HEK293 (cell line): ENCODE measurements around the gene CCR5AS.

Experiments
- CTCF ChIA-PET: fragments of 350-600 bp; formaldehyde crosslinking; extraction: SDS; loops from one replicate; lab custom pipeline; 2021; ENCODE audit warnings: antibody characterized with exemption; lab: Yijun Ruan, JAX
- POLR2A ChIA-PET: fragments of 300-600 bp; formaldehyde crosslinking; extraction: SDS; loops from one replicate; lab custom pipeline; 2020; ENCODE audit warnings: antibody characterized with exemption, inconsistent platforms; lab: Yijun Ruan, JAX
- H3K27ac ChIP-seq: fragments of 200-500 bp; sonication (Bioruptor generic); 2 replicates; pipeline ENCODE4 v1.5.1; 2014; ENCODE audit warnings: low read depth, low read length, control low read depth, inconsistent platforms; ENCODE audit errors: extremely low read depth
- H3K36me3 ChIP-seq, 2 experiments: fragments of 200-500 bp in 1 of 2; sonication (Bioruptor generic) in 1 of 2; 1 replicate in 1 of 2; 2 replicates in 1 of 2; pipeline ENCODE4 v1.5.1; 2014 to 2017; ENCODE audit warnings: inconsistent platforms in 2 of 2, low read length in 2 of 2; ENCODE audit not compliant: control insufficient read depth in 2 of 2, insufficient read depth in 1 of 2
- H3K4me1 ChIP-seq: fragments of 200-500 bp; sonication (Bioruptor generic); 2 replicates; pipeline ENCODE4 v1.5.1; 2014; ENCODE audit warnings: mild to moderate bottlenecking, low read length, inconsistent platforms; ENCODE audit not compliant: control insufficient read depth, insufficient read depth
- H3K4me3 ChIP-seq: 2 replicates; pipeline ENCODE4 v1.5.1; 2011; ENCODE audit warnings: low read depth, mild to moderate bottlenecking, control low read depth, low read length, moderate library complexity
- H3K9me3 ChIP-seq: fragments of 200-500 bp; sonication (Bioruptor generic); 2 replicates; pipeline ENCODE4 v1.5.1; 2014; ENCODE audit warnings: low read depth, low read length, inconsistent platforms; ENCODE audit not compliant: control insufficient read depth, insufficient read depth
- AEBP2 ChIP-seq: fragments of 450-650 bp; formaldehyde crosslinking; IDR thresholded peaks from 2 replicates; pipeline ENCODE4 v1.5.1; 2016; ENCODE audit warnings: missing biosample characterization, missing genetic modification characterization, borderline replicate concordance
- CTCF ChIP-seq: fragments of 450-650 bp; formaldehyde crosslinking; IDR thresholded peaks from 2 replicates; pipeline ENCODE4 v1.5.1; 2016; ENCODE audit warnings: missing biosample characterization, missing genetic modification characterization
- GLI4 ChIP-seq: fragments of 450-650 bp; formaldehyde crosslinking; IDR thresholded peaks from 2 replicates; pipeline ENCODE4 v1.5.1; 2016; ENCODE audit warnings: missing biosample characterization, missing genetic modification characterization
- PBX3 ChIP-seq: sonication (generic); formaldehyde crosslinking; IDR thresholded peaks from 2 replicates; pipeline ENCODE4 v1.8.1; 2022; ENCODE audit warnings: mild to moderate bottlenecking, moderate library complexity, missing genetic modification reagents
- SP3 ChIP-seq: fragments of 450-650 bp; formaldehyde crosslinking; IDR thresholded peaks from 2 replicates; pipeline ENCODE4 v1.5.1; 2016; ENCODE audit warnings: missing biosample characterization, missing genetic modification characterization
- ZBTB17 ChIP-seq: fragments of 450-650 bp; formaldehyde crosslinking; IDR thresholded peaks from 2 replicates; pipeline ENCODE4 v1.5.1; 2016; ENCODE audit warnings: missing biosample characterization, missing genetic modification characterization
- ZNF114 ChIP-seq: fragments of 450-650 bp; formaldehyde crosslinking; IDR thresholded peaks from 2 replicates; pipeline ENCODE4 v1.5.0; 2017; ENCODE audit warnings: missing biosample characterization, missing genetic modification characterization
- ZNF155 ChIP-seq: fragments of 450-650 bp; formaldehyde crosslinking; IDR thresholded peaks from 2 replicates; pipeline ENCODE4 v1.5.1; 2016; ENCODE audit warnings: missing biosample characterization, missing genetic modification characterization
- ZNF184 ChIP-seq: fragments of 450-650 bp; IDR thresholded peaks from 2 replicates; pipeline ENCODE4 v1.5.1; 2018; ENCODE audit warnings: missing biosample characterization, mild to moderate bottlenecking, missing genetic modification characterization
- ZNF211 ChIP-seq: fragments of 450-650 bp; formaldehyde crosslinking; IDR thresholded peaks from 2 replicates; pipeline ENCODE4 v1.5.1; 2016; ENCODE audit warnings: low read depth, missing biosample characterization, missing genetic modification characterization
- ZNF214 ChIP-seq: fragments of 450-650 bp; formaldehyde crosslinking; IDR thresholded peaks from 2 replicates; pipeline ENCODE4 v1.5.1; 2017; ENCODE audit warnings: missing biosample characterization, mild to moderate bottlenecking, missing genetic modification characterization, borderline replicate concordance
- ZNF26 ChIP-seq: fragments of 450-650 bp; formaldehyde crosslinking; IDR thresholded peaks from 2 replicates; pipeline ENCODE4 v1.5.1; 2016; ENCODE audit warnings: missing biosample characterization, missing genetic modification characterization
- ZNF513 ChIP-seq: fragments of 450-650 bp; IDR thresholded peaks from 2 replicates; pipeline ENCODE4 v1.5.1; 2018; ENCODE audit warnings: missing biosample characterization, missing genetic modification characterization
- ZNF558 ChIP-seq: fragments of 450-650 bp; formaldehyde crosslinking; IDR thresholded peaks from 2 replicates; pipeline ENCODE4 v1.5.1; 2016; ENCODE audit warnings: missing biosample characterization, missing genetic modification characterization
- ZNF658 ChIP-seq: fragments of 450-650 bp; formaldehyde crosslinking; IDR thresholded peaks from 2 replicates; pipeline ENCODE4; 2016; ENCODE audit warnings: missing biosample characterization, missing genetic modification characterization
- ZSCAN30 ChIP-seq: fragments of 450-650 bp; IDR thresholded peaks from 2 replicates; pipeline ENCODE4 v1.5.1; 2018; ENCODE audit warnings: missing biosample characterization, mild to moderate bottlenecking, missing genetic modification characterization, moderate library complexity

Gene CCR5AS

GRCh38 chr3:46420931-46421330 lies 14.1 kb upstream of the CCR5AS start:
- no peak overlapping the region for H3K4me3 ChIP-seq
- ChIA-PET CTCF (no interaction called here), POLR2A (no interaction called here)

More at GRCh38 chr3:46420931-46421330, 14.1 kb upstream of the CCR5AS start:
- Histone ChIP-seq H3K27ac (no peak overlapping the region), H3K9me3 (no peaks in the 10 kb centered on the region), H3K36me3 (no peaks in the 10 kb centered on the region), H3K4me1 (no peaks in the 10 kb centered on the region)
- TF ChIP-seq ZNF26 (tag by site-specific recombination): no peak
- no peak for TF ChIP-seq AEBP2 (tag by site-specific recombination)
- no peak for TF ChIP-seq ZBTB17 (tag by site-specific recombination)
- no peak for TF ChIP-seq ZNF184 (tag by site-specific recombination)
- no peak for TF ChIP-seq ZNF114 (tag by site-specific recombination)
- TF ChIP-seq PBX3: no peak
- TF ChIP-seq SP3 (tag by site-specific recombination): no peak
- TF ChIP-seq ZNF558: no peak
- TF ChIP-seq ZSCAN30 (tag by site-specific recombination): no peak
- TF ChIP-seq ZNF214 (tag by site-specific recombination): no peak
- TF ChIP-seq CTCF (tag by site-specific recombination): no peak
- no peak for TF ChIP-seq ZNF513 (tag by site-specific recombination)
- no peak for TF ChIP-seq ZNF211 (tag by site-specific recombination)
- no peak for TF ChIP-seq GLI4
- no peak for TF ChIP-seq ZNF155
- no peak for TF ChIP-seq ZNF658 (tag by site-specific recombination)
